Umbilical cord (tissue), 2 donors: ENCODE measurements around the gene MEGF10. TPM values are rescaled to one million over a fixed set of nuclear protein-coding genes. Genes with fewer than 3 reads are reported as not detected.

Experiments used
- DNase-seq: peaks from one replicate; pipeline ENCODE4 v3.0.0-alpha.2; 2015; ENCODE audit warnings: low spot score
- total RNA-seq: library from RNA; depleted of rRNA; stranded (reverse); fragments of >200 nt; gene quantifications from one replicate; pipeline ENCODE4 v1.2.3, GENCODE V29; 2014; ENCODE audit warnings: low replicate concordance; ENCODE audit not compliant: insufficient read depth

The MEGF10 gene
- total RNA-seq, 1 donor from 2014 or later, result 5.3 TPM

DNA sequence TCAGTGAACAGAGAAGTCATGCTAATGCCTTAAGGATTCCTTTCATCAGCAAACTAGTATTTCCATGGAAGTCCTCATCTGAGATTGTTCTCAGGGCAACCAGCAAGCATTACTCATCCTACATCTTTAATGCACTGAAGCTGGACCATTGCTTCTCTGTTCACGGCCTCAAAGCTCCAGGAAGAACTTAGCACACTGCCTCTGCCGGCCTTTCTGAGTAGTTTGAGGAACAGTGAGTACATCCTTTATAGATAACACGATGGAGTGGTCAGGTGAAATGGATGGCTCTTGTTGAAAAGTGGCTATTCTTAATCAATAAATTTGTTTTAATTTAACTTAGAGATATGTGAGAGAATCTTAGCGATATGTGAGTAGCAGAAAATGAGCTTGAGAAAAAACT lies 35.8 kb downstream of the MEGF10 start:
- no peak for DNase-seq

DNA sequence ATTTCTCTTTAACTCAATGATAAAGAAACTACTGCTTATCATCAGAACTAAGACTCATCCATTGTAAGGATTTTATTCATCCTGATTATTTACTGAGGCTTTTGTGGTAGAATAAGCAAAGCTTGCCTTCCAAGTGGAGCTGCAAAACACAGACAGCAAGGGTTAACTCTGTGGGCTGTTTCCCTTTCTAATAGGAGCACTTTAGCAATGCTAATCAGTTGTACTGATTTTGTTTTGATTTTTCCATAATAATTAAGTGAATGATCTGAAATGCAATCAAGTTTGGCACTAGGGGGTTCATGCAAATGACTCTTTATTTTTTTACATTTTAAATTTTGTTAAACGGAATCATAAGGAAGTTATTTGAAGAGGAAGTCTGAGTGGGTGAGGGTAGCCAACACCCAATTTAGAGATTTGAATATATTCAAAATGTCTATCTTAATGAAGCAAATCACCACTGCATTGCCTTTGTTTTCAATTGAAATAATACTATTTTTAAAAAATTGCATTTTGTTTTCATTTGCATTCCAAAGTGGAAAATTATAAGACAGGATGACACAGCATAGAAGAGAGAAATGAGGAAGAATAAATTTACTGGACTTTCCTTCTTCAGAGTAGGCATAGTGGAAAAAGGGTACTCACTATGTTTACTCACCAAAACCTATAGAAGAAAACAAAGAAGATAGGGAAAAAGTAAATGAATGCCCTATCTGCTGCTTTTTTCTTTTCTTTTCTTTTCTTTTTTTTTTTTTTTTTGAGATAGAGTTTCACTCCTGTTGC lies 36.6 kb downstream of the MEGF10 start:
- DNase-seq, result no peak

DNA sequence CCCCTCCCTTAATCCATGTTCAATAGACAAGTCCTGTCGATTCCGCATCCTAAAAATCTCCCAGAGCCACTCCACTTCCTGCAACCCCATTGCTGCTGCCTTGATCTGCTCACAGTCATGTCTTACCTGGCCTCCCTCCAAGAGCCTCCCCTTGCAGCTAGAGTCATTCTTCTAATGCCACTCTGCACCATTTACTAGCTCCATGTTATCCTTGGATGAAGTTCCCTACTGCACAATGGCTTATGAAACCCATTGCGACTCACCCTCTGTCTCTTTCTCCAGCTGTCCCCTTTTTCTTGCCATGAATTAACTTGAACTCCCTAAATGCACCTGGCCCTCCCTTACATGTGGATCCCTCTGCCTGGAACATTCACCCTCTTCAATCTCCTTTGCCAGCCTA lies 39.5 kb downstream of the MEGF10 start:
- DNase-seq, result no peak

DNA sequence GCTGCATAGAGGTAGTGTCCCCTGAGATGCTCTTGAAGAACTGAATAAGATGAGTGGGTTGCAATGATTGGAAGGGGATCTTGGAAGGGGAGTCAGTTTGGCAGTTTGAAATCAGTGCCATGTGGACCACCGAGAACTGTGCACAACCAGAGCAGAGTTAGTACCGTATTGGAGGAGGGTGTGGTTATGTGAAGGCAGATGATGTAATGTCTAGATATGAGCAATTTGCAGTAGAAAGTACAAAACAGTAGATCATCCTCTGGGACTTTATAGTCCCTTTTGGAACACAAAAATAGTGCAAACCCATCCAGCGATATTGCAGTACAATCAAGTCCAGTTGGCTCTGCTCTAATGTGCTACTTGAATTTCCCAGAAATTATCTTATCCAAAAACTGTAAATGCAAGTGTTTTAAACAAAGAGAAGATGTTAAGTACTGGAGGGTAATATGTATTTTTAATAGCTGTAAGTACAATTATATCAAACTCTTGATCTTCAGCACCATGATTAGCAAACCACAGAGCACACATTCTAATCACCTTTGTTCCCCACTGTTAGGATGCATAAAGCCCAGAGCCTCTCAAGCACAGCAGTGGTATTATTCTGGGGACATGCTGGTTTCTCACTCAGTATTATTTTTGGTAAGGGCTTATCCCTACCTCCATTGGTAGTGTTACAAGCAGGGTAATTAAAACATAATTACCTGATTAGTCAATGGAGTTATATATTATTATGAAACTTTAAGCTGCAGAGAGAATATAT lies 41.5 kb downstream of the MEGF10 start:
- no peak for DNase-seq

DNA sequence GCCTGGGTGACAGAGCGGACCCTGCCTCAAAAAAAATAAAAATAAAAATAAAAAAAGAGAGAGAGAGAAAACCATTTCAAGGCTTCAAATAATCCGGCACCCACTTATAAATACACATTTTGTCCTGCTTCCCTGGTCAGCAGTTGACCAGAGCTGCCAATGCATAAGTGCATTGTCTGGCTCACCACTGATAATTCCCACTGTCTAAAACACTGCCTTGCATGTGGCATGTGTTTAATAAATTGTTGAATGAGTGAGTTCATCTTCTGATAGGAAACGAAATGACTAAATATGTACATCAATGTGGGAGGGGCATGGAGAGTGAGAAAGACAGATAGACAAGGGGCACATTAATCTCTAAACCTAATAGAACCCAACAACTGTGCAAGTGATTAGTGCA lies 42.9 kb downstream of the MEGF10 start:
- DNase-seq, result no peak

DNA sequence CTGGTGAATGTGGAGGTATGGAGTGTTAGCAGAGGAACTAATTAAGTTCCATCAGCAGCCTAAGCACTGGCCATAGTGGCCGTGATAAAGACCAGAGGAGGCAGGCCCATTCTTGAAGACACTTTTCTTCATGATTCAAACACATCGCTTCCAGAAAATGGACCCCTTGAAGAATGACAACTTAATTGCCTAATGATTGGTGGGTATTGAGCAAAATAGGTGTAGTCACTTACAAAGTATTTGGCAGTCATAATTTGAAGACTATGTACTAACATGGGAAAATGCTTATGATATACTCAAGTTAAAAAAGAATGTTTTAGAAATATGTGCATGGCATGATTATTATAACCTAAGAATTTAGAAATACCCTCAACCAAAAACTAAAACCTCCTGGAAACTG lies 44.8 kb downstream of the MEGF10 start:
- DNase-seq, result no peak

DNA sequence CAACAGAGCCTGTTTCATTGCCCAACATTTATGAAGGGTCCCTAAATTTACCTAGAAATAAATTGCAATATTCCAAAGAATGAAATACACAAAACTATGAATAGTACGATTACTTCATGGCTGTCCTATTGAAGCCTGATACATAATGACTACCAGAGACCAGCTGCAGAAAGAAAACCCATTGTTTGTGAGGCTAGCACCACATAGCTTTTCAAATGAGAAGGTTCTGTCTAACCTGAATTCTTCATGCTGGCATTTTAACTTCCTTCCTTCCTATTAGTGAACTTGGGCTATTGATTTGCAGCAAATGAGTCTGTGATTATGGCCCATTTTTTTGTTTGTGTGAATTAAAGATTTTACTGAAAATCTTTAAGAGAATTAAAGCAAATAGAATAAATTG lies 47.3 kb downstream of the MEGF10 start:
- DNase-seq, result no peak

DNA sequence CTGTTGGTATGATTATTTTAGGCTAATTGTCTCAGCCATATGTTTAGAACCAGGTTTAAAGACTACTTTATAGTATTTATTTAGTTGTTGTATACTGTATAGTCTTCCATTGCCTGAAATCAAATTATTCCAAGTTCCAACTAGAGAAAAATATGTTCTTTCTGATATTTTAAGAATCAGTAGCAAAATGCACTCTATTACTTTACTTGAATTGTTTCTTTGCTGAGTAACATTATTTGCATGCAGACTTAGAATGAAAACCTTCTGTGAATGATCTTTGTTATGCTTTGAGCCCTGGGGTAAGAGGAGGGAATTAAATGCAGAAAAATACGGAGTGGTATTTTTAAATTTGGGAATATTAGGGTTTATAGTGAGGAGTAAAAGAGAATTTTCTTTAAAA lies 47.9 kb downstream of the MEGF10 start:
- no peak for DNase-seq

DNA sequence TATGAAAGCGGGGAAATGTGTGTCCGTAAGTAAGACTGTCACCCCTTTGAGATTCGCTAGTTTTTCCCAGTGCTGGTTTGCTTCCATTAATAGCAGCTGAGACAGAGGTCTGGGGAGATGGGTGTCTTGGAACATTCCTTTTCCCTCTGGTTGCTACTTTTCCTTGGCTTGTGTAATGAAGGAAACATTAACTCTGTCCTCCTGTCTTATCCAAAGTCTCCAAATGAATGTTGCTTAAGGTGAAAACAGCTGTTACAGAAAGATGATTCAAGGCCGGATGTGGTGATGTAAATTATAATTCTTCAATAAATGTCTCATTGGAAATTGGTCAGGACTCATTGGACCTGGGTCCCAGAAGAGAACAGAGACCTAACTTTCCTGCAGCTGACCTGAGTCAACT lies 50.0 kb downstream of the MEGF10 start:
- no peak for DNase-seq

DNA sequence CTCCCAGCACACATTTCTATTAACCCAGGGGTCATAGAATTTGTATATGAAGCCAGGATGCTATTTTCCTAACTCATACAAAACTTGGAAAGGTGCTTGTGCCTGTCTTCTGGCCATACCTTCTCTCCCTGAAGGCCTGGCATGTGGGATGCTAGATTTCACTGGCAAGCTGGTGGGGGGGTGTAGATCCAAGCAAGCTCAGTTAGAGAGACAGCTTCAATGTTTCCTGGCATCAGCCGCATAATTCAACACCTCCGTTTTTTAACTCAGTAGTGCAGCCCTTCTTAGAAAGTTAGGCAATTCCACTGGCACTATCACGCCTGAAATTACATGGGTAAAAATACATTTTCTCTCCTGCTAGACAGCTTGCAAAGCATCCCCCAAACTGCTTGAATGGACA lies 51.8 kb downstream of the MEGF10 start:
- DNase-seq, result no peak

DNA sequence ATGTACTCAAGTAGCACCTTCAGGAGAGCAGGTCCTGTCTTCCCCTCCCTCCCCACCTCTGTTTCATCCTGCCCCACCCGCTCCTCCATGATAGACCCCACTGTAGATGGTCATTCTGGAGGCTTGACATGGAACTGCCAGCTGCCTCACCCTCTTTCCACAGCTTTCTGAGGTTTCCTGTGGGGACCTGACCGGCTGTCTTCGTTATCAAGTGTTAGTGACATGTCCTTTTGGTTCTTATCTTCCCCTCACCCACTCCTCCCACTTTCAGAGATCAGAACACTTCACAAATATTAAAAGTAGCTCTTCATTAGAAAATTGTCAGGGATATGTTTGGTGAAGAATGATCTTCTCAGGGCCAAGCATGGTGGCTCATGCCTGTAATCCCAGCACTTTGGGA lies 52.7 kb downstream of the MEGF10 start:
- DNase-seq, result no peak

DNA sequence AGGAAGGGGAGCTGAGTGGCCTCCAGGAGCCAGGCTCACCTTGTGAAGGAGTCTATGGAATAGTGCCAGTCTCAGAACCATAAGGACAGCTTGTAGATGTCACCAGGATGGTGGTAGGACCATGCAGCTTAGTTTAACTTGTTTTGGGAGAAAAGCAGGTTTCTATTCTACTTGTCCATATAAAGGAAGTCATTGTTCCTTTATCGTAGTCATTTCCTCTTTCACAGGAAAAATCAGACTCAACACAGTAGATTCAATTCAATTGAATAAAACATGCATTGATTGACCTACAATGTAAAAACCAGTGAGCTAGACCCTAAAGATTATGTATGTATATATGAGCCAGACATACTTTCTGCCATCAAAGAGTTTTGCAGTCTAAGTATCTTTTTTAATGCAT lies 53.3 kb downstream of the MEGF10 start:
- DNase-seq, result no peak

DNA sequence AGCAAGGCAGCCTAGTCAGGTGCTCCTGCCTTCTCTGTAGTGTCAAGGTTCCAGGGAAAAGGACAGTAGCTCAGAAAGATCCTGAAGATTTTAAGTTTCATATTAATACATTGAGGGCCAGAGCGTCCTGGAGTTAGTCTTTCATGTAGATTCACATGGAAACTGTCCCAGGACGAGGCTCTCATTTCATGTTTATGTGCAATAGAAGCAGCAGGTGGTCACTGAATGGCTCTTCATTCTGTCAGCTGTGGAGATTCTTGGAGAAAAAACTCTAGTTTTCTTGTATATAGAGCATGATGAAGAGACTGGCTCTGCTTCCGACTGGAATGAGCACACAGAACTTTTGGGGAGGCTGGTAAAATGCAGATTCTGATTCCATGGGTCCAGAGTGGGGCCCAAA lies 54.3 kb downstream of the MEGF10 start:
- DNase-seq, result no peak

DNA sequence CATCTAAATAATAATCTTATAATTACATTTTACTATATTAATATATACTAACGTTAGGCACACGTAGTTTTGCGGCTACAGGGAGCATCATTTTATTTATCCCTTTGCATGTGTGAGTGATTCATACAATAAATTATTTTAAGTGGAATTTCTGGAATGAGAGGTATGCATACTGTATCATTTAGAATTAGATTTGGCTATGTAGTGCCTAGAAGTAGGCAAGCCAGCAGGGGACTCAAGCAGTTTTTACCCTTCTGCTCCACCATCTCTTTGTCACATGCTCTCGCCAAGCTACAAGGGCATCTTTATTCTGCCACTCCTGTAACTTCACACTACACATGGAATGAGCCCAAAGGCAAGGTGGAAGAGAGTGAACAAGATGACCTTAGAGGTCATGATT lies 60.8 kb downstream of the MEGF10 start:
- DNase-seq, result no peak

DNA sequence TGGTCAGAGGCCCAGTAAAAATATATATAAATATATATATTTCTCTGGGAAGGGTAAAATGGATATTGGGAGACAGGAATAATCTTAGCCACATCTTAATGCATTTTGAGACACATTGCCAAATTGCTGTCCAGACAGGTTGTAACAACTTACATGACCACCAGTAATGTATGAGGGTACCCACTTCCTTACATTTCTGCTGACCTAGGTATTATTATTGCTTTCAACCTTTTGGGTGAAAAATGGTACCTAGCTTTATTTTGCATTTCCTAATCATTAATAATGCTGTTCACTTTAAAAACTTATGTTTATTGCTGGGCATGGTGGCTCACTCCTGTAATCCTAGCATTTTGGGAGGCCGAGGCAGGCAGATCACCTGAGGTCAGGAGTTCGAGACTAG lies 61.5 kb downstream of the MEGF10 start:
- no peak for DNase-seq

DNA sequence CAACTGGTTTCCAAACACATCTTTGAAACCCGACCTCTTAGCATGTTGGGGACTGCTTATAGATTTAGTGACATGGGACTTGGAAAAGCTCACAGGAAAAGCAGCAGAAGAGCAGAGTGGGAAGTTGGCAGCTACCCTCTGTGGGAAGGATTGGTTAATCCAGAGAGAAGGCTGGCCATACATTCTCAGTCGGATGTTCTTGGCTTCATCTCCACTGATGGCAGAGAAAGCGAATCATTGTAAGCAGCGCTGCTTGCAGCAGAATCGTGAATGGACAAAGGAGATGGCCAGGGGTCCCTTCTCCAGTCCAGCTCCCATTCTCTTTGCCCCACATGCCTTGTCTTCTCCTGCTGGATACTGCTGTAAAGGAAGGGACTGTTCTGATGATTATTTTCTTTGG lies 62.7 kb downstream of the MEGF10 start:
- DNase-seq, result no peak

DNA sequence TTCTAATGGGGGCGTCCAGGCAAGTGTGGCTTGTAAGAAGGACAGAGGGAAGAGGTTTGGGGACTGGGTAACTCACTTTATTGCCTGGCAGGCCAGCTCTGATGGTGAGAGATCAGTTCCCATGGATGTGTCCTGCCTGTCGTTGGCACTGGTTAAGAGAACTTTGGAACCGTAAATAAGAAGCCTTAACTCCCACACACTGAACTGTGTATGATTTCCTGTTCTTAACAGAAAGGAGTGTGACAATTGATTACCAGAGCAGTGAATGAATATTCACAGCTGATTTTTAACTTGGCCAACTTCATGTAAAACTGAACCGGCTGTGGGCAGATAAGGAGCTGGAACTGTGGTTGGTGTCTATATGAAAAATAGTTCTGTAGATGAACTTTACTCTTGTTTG lies 63.2 kb downstream of the MEGF10 start:
- DNase-seq, result no peak

DNA sequence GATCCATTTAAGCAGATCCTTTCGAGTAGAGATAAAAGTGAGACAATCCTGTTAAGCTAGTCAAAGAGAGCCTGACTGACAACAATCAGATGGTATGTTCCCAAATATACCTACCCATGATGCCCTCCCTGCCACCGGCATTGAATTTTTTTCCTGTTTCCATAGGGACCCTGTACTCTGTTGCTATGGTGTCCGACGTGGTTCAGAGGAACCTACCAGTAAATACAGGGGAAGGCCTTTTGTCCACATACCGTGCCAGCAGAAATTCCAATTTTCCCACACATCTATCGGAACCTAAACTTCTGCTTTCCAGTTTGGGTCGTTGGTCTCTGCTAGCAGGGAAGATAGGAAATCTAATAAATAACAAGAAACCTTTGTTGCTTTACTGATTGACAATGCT lies 64.7 kb downstream of the MEGF10 start:
- no peak for DNase-seq

DNA sequence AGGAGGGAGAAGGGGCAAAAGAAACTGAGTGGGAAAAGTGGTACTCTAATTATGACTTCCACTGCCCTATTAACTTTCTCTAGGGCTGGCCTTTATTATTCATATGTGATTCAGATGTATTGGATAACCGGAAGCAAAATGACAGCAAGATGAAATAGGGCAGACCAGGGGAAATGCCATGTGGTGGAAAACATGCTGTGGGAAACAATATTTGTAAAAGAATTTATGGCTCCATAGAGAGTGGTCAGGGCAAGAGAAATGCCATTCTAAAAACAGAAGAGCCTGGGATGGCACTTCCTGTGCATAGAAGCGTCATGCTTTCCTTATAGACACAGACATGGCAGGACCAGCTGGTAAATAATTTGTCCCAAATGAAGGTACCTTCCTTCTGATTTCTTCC lies 67.7 kb downstream of the MEGF10 start:
- DNase-seq, result no peak

DNA sequence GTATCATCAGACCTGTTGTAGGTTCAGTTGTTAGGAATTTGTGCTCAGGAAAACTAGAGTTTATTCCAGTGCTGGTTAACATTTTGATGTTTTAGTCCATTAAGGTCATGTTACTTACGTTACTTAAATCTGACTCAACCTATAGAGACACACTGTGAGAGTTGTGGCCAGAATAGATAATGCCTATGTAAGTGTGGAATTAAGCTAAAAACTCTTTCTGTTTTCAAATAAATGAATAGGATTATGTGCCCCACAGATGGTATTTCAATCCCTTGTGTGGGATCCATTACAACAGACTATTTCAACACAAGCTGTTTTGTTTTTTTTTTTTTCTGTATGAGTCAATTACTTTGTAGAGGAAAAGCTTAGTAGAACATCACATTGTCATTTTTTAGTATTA lies 68.1 kb downstream of the MEGF10 start:
- no peak for DNase-seq

DNA sequence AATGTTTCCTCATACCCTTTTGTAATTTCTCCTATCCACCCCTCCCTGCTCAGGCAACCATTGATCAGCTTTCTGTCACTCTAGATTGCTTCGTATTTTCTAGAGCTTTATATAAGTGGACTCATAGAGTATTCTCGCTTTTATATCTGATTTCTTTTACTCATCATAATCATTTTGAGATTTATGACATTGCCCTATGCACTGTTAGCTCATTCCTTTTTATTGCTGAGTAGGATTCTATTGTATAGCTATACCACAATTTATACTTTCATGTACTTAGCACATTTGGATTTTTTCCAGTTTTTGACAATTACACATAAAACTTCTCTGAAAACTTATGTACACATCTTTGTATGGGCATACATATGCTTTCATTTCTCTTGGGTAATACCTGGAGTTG lies 68.9 kb downstream of the MEGF10 start:
- no peak for DNase-seq

DNA sequence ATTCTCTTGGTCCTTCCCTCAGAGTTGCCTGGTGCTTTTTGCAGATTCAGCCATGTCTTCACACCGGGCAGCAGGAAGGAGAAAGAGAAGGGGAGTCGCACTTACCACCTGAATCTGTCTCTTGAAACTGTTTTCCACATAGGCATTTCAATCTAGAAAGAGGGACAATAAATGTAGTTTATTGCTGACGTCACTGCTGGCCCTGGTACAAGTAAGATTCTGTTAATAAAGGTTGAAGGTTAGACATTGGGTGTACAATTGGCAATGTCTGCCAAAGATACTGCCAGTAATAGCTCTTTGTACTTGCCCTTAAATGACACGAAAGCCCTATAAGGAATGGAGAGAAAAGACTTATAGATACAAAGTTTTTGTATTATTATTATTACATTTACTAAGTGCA lies 72.8 kb downstream of the MEGF10 start:
- no peak for DNase-seq

DNA sequence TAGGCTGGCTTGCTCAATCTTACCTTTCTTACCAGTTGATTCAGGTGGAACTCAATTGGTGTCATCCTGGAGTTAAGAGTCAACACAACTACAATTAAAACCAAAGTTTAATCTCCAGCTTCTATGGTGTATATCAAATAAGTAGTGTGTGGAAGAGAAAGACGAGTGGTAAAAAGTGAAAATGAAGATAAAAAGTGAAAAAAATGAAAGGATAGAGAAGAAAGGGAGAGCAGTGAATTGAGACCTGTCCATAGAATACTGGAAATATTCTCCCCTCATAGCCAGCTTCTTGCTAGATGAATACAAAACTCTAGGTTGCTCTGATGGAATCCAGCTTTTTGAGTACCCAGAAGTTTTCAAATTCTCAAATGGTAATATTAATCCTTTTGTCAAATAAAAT lies 76.4 kb downstream of the MEGF10 start:
- no peak for DNase-seq
